ENCODE results near the gene ATP13A2. TPM values are rescaled to one million over a fixed set of nuclear protein-coding genes. Genes with fewer than 3 reads are reported as not detected.

ATP13A2 gene
- total and polyA plus RNA-seq, 8 donors: 23.6 to 65.0 (median 35.4) TPM

DNA sequence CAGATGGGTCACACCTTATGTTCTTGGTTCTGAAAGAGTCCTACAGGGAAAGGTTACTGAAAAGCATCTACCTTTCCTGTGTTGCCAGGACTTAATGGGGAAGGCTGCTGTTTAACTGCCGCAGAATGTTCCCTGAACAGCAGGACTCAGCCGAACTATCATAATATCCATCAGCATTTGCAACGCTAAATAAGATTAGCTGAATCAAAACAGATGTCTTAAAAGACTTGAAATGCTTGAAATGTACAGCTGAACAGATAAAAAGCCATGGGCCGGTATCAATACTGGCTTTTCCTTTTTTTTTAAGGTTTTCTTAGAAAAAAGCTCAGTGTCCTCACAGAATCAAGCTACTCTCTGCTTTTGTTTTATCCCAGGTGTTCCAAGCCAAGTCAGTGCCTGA lies 19.7 kb upstream of the ATP13A2 start:
- Histone ChIP-seq H3K4me3 (no peak overlapping the region), H3K27me3 (no peaks in the 10 kb centered on the region), H3K4me1 (peaks cover 11 to 21% of the 10 kb centered on the region in 2 donors), H3K9me3 (no peaks in the 10 kb centered on the region), H3K27ac (no peak overlapping the region), H3K36me3 (peaks cover 0 to 93% of the 10 kb centered on the region in 2 donors)
- DNase-seq (no peak), ATAC-seq (no peak)
- intact Hi-C loops (cut with DNase I): no loop called here
- TF ChIP-seq CTCF (IDR thresholded peaks at IDR 0.05): no peak

DNA sequence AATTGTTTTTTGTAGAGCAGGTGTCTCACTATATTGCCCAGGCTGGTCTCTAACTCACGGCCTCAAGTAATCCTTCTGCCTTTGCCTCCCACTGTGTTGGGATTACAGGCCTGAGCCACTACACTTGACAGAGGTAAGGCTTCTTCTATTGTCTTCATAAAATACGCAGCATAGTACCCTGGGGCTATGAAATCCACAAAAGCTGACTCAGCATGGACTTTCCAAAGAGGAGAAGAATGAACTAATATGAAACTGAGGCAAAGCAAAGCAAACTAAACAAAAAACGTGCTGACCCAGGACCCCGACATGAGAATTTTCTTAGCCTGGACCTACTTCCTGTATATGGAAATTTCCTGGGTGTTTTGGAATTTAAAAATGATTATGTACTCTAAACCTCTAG lies 18.5 kb upstream of the ATP13A2 start:
- no peaks in the 10 kb centered on the region for H3K9me3 ChIP-seq
- intact Hi-C loops (cut with DNase I): no loop called here
- peaks cover 0 to 97% of the 10 kb centered on the region in 2 donors for H3K36me3 ChIP-seq
- no peak overlapping the region for H3K4me3 ChIP-seq
- no peak for ATAC-seq
- H3K4me1 ChIP-seq: peaks cover 11 to 21% of the 10 kb centered on the region in 2 donors
- no peak overlapping the region for H3K27ac ChIP-seq
- no peak for DNase-seq
- H3K27me3 ChIP-seq: no peaks in the 10 kb centered on the region
- no peak for TF ChIP-seq CTCF (IDR thresholded peaks at IDR 0.05)

- no peak for DNase-seq
- Histone ChIP-seq H3K9me3 (no peaks in the 10 kb centered on the region), H3K27ac (no peak overlapping the region), H3K36me3 (peaks cover 0 to 100% of the 10 kb centered on the region in 2 donors), H3K4me3 (no peak overlapping the region), H3K27me3 (no peaks in the 10 kb centered on the region), H3K4me1 (peaks cover 11 to 24% of the 10 kb centered on the region in 2 donors)
- TF ChIP-seq CTCF (IDR thresholded peaks at IDR 0.05): no peak
- intact Hi-C loops (cut with DNase I): no loop called here
- no peak for ATAC-seq
These were observed 17.0 kb upstream of the ATP13A2 start for GRCh38 chr1:17028662-17029188.

- Histone ChIP-seq H3K27ac (peak overlapping the region; percentile 53 to 67), H3K36me3 (peaks cover 0 to 100% of the 10 kb centered on the region in 2 donors), H3K4me1 (peaks cover 11 to 32% of the 10 kb centered on the region in 2 donors), H3K4me3 (no peak overlapping the region), H3K9me3 (no peaks in the 10 kb centered on the region), H3K27me3 (no peaks in the 10 kb centered on the region)
- intact Hi-C loops (cut with DNase I): no loop called here
- DNase-seq: peak in 1 of 4 donors; percentile 12
- TF ChIP-seq CTCF (IDR thresholded peaks at IDR 0.05): no peak
- ATAC-seq: peak; percentile 76
These were observed 16.2 kb upstream of the ATP13A2 start for GRCh38 chr1:17027900-17028299.

- no peak for TF ChIP-seq CTCF (IDR thresholded peaks at IDR 0.05)
- ATAC-seq (peak; percentile 94), DNase-seq (peak in 1 of 4 donors; percentile 74)
- no peak overlapping the region for H3K4me3 ChIP-seq
- no peaks in the 10 kb centered on the region for H3K9me3 ChIP-seq
- H3K27me3 ChIP-seq: no peaks in the 10 kb centered on the region
- H3K27ac ChIP-seq: peak overlapping the region; percentile 53 to 67
- intact Hi-C loops (cut with DNase I): no loop called here
- H3K4me1 ChIP-seq: peaks cover 11 to 33% of the 10 kb centered on the region in 2 donors
- peaks cover 0 to 100% of the 10 kb centered on the region in 2 donors for H3K36me3 ChIP-seq
These were observed 15.7 kb upstream of the ATP13A2 start for GRCh38 chr1:17027403-17027802.

Measured in left lung (tissue), 10 donors.